ENCODE results near the gene OSGIN1. TPM values are rescaled to one million over a fixed set of nuclear protein-coding genes. Genes with fewer than 3 reads are reported as not detected.
"Not testable (repeated sequence)": the region's sequence is repeated elsewhere in the genome, so short reads cannot be mapped to it uniquely, and the experiment has no call there.

The OSGIN1 gene
- total RNA-seq, 1 donor from 2014 or later = not detected

GRCh38 chr16:83940119-83940518 lies 12.9 kb upstream of the OSGIN1 start:
- no peak overlapping the region for H3K27ac Mint-ChIP-seq (ENCODE audit: unreplicated experiment)
- no peak for DNase-seq
- TF ChIP-seq, protein P1, sequence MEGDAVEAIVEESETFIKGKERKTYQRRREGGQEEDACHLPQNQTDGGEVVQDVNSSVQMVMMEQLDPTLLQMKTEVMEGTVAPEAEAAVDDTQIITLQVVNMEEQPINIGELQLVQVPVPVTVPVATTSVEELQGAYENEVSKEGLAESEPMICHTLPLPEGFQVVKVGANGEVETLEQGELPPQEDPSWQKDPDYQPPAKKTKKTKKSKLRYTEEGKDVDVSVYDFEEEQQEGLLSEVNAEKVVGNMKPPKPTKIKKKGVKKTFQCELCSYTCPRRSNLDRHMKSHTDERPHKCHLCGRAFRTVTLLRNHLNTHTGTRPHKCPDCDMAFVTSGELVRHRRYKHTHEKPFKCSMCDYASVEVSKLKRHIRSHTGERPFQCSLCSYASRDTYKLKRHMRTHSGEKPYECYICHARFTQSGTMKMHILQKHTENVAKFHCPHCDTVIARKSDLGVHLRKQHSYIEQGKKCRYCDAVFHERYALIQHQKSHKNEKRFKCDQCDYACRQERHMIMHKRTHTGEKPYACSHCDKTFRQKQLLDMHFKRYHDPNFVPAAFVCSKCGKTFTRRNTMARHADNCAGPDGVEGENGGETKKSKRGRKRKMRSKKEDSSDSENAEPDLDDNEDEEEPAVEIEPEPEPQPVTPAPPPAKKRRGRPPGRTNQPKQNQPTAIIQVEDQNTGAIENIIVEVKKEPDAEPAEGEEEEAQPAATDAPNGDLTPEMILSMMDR (IDR thresholded peaks at IDR 0.05; ENCODE audit: partially characterized antibody, unreplicated experiment) = no peak
- H3K4me1 Mint-ChIP-seq (ENCODE audit: low read depth, unreplicated experiment) = peaks cover 18% of the 10 kb centered on the region
- peaks cover 15% of the 10 kb centered on the region for H3K27me3 Mint-ChIP-seq (ENCODE audit: unreplicated experiment)
- no peaks in the 10 kb centered on the region for H3K36me3 Mint-ChIP-seq (ENCODE audit: unreplicated experiment)
- H3K9me3 Mint-ChIP-seq (ENCODE audit: unreplicated experiment) = peaks cover 14% of the 10 kb centered on the region
- H3K4me3 Mint-ChIP-seq (ENCODE audit: unreplicated experiment) = peak overlapping the region; percentile 2

- peak; percentile 56 for DNase-seq
- TF ChIP-seq, protein P1 (IDR thresholded peaks at IDR 0.05; ENCODE audit: partially characterized antibody, unreplicated experiment) = no peak
- Mint-ChIP-seq H3K27ac (ENCODE audit: unreplicated experiment) (peak overlapping the region; percentile 48), H3K9me3 (ENCODE audit: unreplicated experiment) (peaks cover 14% of the 10 kb centered on the region), H3K27me3 (ENCODE audit: unreplicated experiment) (peaks cover 16% of the 10 kb centered on the region), H3K4me1 (ENCODE audit: low read depth, unreplicated experiment) (peaks cover 18% of the 10 kb centered on the region), H3K36me3 (ENCODE audit: unreplicated experiment) (no peaks in the 10 kb centered on the region), H3K4me3 (ENCODE audit: unreplicated experiment) (peak overlapping the region; percentile 2)
Observed at GRCh38 chr16:83940630-83941378, 12.2 kb upstream of the OSGIN1 start.

DNA sequence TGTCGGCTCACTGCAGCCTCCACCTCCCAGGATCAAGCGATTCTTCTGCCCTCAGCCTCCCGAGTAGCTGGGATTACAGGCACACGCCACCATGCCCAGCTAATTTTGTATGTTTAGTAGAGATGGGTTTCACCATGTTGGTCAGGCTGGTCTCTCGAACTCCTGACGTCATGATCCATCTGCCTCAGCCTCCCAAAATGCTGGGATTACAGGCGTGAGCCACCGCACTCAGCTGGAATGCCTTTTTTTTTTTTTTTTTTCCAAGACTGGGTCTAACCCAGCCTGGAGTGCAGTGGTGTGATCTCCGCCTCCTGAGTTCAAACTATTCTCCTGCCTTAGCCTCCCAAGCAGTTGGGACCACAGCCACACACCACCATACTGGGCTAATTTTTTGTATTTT lies 11.5 kb upstream of the OSGIN1 start:
- DNase-seq; H3K27ac Mint-ChIP-seq (ENCODE audit: unreplicated experiment): not testable (repeated sequence)

GRCh38 chr16:83942074-83942473 lies 11.0 kb upstream of the OSGIN1 start:
- no peak for DNase-seq
- peaks cover 16% of the 10 kb centered on the region for H3K27me3 Mint-ChIP-seq (ENCODE audit: unreplicated experiment)
- H3K27ac Mint-ChIP-seq (ENCODE audit: unreplicated experiment) = no peak overlapping the region
- H3K4me1 Mint-ChIP-seq (ENCODE audit: low read depth, unreplicated experiment) = peaks cover 19% of the 10 kb centered on the region
- no peak overlapping the region for H3K4me3 Mint-ChIP-seq (ENCODE audit: unreplicated experiment)
- H3K9me3 Mint-ChIP-seq (ENCODE audit: unreplicated experiment) = peaks cover 13% of the 10 kb centered on the region
- H3K36me3 Mint-ChIP-seq (ENCODE audit: unreplicated experiment) = no peaks in the 10 kb centered on the region
- TF ChIP-seq, protein P1 (IDR thresholded peaks at IDR 0.05; ENCODE audit: partially characterized antibody, unreplicated experiment) = no peak

More for the DNA sequence above, 11.5 kb upstream of the OSGIN1 start:
- H3K36me3 Mint-ChIP-seq (ENCODE audit: unreplicated experiment); H3K4me3 Mint-ChIP-seq (ENCODE audit: unreplicated experiment): not testable (repeated sequence)
- H3K9me3 Mint-ChIP-seq (ENCODE audit: unreplicated experiment) = peaks cover 14% of the 10 kb centered on the region
- peaks cover 16% of the 10 kb centered on the region for H3K27me3 Mint-ChIP-seq (ENCODE audit: unreplicated experiment)
- peaks cover 18% of the 10 kb centered on the region for H3K4me1 Mint-ChIP-seq (ENCODE audit: low read depth, unreplicated experiment)

- H3K36me3 Mint-ChIP-seq (ENCODE audit: unreplicated experiment) = no peaks in the 10 kb centered on the region
Observed at GRCh38 chr16:83942815-83943515, 10.1 kb upstream of the OSGIN1 start.

More at GRCh38 chr16:83942815-83943515, 10.1 kb upstream of the OSGIN1 start:
- Mint-ChIP-seq H3K27ac (ENCODE audit: unreplicated experiment) (no peak overlapping the region), H3K4me3 (ENCODE audit: unreplicated experiment) (no peak overlapping the region), H3K4me1 (ENCODE audit: low read depth, unreplicated experiment) (peaks cover 19% of the 10 kb centered on the region), H3K27me3 (ENCODE audit: unreplicated experiment) (peaks cover 13% of the 10 kb centered on the region), H3K9me3 (ENCODE audit: unreplicated experiment) (peaks cover 8% of the 10 kb centered on the region)
- TF ChIP-seq, protein P1 (IDR thresholded peaks at IDR 0.05; ENCODE audit: partially characterized antibody, unreplicated experiment) = no peak
- DNase-seq = no peak

Data from glutamatergic neuron (in vitro differentiated cells).